ENCODE measurements around the gene FTO.

FTO gene

DNA sequence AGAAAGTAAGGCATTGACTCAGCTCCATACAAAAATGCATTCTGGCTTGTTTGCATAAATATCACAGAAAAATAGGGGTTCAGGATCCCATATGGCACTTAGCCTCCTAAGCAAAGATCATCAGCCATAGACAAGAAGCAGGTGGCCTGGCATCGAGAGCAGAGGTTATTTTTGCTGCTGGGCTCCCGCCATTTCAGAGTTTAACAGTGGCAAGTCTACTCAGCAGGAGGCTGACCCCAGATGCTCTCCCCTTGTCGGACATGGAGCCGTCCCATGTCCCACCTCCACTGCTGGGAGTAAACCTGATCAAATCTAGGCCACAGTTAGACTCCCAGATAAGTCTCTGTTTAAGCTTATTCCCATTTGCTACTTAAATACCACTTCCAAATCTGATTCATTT is 269.1 kb downstream of the FTO start:
- no peak for DNase-seq

DNA sequence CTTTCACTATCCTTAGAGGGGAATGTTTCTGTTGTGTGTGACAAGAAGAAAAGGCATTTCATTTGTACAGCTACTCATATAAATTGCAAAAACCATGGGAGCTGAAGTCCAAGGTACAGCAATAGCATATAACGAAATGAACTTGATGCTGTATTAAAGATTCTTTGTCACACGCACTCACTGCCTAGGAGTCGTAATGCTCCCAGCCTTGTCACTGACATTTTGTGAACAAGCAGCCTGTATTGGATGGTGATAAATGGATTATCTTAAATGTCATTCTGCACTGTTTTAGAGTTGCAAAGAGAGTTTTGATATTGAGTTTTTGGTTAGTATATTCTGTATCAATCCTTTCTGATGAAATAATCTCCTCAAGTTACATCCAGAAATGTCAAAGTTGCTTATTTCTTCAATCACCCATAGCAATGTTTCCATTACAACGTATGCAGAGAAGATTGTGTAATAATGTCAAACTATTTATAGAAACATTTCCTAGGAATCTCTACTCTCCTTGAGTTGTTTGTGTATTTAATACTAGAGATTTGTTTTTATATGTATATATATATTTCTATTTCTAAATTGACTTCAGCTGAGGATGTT is 270.6 kb downstream of the FTO start:
- DNase-seq = peak; percentile 20

DNA sequence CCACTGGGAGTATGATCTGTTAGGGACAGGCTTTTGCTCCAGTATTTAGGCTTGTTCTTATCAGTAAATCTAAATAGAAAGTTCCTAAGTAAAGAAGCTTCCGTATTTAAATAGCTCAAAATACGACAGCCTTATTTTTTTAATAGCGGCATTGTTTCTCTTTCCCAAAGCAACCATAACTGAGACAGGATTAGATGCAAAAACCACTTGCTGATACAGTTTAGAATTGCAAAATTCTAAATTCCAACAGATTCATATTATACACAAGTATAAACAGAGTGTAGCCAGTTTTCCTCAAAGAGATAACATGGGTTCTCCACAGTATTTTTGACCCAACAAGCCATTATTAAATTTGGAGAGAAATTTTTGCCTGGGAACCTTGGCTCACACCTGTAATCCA is 276.7 kb downstream of the FTO start:
- no peak for DNase-seq

DNA sequence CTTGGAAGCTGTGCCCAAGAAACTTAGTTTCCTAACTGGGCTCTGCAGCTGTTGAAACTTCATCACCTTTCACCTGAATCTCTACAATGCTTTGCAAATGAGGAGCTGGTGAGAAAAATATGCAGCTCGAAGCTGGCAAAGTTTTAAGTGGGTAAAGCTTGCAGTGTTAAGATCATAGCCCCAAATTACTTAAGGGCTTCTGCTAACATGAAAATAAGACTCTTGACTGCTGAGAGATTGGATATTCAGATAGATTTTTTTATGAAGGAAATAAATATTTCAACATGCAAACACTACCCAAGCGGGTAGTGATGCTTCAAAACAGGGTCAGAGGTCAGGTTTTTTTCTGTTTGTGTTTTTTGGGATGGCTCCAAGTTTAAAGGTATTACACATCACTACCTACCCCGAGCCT is 278.7 kb downstream of the FTO start:
- DNase-seq = no peak

DNA sequence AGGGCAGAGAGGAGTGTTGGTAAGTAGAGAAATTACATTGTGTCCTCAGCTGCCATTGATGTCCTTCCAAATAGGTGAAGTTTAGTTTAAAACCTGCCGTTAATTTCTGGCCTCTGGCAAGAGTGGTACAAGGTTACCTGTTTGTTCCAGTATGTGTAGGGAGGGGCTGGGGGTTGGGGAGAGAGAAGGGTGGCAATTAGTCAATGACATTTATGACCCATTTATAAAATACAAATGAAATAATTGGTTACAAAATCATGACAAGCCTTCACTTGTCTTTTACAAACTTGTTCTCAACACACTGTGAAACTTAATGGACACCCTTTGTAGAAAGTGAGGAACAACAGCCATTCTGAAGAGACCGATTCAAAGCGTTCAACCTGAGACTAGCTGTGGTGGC is 281.0 kb downstream of the FTO start:
- no peak for DNase-seq

DNA sequence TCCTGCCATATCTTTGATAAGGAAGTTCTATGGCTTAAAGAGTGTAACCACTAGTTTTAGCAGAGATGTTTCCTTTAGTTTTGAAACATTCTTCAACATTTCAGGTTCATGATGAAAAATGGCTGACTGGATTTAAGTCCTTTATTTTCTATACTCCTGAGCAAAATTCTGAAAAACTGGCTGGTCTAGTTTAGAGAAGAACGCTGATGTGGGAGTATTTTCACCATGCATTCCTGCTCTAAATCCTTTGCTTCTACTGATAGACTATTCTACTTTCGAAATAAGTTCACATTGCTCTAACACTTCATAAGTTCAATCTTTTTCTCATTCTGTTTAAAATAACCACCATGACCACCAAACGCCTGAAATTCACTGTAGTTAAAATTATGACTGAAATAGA is 281.9 kb downstream of the FTO start:
- DNase-seq = no peak

DNA sequence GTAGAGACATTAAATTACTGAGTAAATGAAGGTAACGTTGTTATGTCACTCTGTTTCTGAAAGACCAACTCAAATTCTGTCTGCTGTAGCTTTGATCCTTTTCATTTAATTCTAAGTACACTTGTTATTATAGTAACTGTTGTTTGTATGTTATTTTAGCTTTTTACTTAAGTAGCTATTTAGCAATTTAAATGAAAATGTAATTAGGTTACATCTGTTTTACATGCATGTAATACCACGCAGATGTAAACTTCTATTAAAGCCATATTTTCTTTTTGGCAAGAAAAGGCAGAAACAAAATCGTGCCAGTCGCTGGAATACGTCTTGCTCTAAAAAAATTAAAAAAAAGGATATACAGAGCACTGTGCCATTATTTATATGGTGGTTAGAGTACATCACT is 282.8 kb downstream of the FTO start:
- no peak for DNase-seq

DNA sequence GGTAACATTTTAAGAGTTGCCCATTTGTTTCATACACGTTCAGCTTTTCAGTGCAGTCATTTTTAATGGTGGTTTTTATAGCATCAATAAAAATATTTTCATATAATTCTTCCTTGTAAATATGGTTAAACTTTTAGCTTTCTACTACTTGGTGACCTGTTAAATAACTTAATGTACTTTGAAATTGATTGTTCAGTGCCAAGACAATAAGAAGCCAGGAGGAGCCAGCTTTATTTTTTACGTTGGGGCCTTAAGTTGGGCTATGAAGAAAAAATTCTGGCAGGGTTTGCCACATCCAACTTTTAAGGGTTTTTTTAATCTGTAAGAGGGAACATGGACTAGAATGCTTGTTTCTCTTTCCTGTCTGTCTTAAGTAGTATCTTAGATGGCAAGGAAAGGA is 284.2 kb downstream of the FTO start:
- no peak for DNase-seq

DNA sequence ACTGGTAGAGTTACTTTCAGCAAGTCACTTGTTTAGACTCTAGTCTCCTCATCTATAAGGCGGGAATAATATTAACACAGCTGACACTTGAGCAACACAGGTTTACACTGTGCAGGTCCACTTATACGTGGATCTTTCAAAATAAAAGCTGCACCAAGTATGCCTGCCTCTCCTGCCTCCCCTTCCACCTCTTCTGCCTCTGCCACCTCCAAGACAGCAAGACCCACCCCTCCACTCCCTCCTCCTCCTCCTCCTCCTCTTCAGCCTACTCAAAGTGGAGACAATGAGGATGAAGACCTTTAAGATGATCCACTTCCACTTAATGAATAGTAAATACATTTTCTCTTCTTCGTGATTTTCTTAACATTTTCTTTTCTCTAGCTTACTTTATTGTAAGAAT is 285.6 kb downstream of the FTO start:
- no peak for DNase-seq

DNA sequence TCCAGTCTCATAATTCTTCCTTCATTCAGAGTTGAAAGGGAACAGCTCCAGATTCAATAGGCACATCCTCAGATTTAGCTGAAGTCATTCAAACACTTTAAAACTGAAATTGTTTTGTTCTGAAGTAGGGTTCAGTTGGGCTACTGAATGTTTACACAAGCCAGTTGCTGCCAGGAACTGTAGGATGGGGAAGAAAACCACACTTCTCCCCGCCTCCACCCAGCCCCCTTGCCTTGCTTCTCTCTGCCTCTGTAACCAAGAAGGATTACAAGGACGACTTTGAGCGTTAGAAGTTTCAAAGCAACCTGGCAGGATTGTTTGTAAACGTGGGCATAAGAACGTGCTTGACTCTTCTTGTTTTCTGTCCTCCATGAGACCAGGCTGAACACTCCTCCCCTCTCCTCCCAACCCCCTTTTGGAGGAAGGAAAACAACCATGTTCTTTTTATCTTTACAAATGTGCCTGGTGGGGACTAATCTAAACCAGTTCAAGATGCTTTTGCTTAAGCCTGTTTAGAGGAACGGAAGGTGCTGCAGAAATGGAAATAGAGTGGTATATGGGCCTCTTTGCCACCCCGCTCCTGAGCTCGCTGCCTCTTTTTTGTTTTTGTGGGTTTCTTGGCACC is 287.9 kb downstream of the FTO start:
- no peak for DNase-seq

DNA sequence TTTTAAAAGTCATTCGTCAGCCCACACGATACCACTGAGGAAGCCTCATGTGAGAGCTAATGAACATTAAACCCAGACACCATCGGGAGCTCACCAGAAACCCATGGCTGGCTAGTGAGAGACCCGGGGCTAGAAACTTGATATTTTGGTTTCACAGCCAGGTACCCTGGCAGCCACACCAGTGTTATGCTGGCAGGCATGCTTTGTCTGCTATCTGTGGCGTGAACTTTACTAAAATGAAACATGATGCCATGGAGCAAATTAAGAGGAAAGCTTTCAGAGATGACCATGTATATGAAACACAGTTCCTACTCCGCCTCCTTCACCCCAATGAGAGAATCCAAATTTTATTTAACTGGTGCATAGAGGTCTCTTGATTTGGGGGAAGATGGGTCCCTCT is 291.4 kb downstream of the FTO start:
- no peak for DNase-seq

DNA sequence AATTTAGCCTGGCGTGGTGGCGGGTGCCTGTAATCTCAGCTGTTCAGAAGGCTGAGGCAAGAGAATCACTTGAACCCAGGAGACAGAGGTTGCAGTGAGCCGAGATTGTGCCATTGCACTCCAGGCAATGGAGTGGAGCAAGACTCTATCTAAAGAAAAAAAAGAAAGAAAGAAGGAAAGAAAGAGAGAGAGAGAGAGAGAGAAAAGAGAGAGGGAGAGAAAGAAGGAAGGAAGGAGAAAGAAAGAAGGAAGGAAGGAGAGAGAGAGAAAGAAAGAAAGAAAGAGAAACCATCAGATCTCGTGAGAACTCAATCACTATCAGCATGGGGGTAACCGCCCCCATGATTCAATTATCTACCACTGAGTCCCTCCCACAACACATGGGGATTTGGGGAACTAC is 293.0 kb downstream of the FTO start:
- no peak for DNase-seq

DNA sequence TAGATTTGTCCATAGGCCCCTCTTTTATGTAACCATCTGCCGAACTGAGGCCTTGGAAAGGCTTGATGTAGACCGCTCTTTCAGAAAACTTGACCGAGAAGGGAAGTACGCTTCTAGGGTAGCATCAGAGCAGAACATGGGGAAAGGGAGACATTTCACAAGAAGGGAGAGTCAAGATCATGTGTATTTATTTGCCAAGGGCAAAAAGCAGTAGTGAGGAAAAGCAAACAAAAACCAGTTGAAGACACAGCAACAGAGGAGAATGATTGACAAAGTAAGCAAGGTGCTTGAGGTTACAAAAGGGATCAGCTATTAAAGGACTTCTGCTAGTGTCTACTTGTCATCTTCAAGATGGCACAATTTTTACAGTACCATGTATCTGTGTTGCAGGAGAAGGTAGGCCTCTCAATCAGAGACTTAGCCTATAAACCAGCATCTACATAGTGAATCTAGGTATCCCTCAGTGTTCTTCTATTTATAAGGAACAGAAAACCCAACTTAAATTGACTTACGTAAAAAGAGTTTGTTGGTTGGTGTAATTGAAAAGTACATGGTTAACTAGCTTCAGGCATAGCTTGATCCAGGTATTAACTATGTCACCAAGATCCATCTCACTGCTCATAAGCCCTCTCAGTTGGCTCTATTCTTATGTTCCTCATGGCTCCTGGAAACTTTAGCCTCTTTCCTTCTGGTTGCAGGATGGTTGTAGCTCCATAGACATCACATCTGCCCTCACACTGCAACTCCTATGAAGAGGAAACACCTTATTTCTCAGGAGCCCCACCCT is 294.3 kb downstream of the FTO start:
- no peak for DNase-seq

DNA sequence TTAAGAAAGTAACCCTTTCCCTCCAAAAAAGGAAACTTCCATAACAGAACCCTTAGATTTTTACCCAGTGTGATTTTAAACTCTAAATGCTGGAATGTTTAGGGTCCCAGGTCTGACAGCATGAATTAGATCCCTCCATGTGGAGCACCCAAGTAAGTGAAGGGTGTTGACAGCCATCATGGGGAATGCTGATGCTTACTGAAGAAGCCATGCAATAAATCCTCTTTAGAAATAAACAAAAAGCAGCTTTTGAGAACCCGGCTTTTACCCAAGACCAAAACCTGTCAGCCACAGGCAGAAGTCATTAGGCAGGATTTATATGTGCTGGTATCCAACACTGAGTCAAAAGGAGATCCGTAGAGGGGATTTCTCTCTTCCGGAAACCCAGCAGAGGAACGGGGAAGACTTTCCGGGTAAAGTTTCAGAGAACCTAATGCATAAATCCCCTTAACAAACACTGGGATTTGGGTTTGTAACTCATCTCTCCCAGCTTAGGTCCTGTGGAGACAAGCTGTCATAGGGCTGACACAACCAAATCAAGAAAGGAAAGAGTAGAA is 295.1 kb downstream of the FTO start:
- no peak for DNase-seq

DNA sequence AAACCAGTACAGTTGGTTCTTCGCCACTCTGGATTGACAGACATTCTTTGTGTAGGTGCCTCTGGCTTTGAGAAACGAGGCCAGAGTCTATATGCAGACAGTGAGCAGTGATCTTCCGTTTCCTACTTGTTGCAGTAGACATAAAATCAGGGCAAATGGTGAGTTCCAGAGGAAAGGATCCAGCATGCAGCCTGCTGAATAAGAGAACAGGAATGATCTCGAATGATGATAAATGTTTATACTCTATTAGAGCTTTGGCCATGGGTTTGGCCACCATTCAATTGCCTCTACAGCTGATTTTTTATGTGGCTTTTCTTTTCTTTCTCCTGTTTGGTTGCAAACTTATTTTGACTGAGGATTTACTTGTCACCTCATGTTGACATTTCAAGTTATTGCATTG is 295.9 kb downstream of the FTO start:
- no peak for DNase-seq

DNA sequence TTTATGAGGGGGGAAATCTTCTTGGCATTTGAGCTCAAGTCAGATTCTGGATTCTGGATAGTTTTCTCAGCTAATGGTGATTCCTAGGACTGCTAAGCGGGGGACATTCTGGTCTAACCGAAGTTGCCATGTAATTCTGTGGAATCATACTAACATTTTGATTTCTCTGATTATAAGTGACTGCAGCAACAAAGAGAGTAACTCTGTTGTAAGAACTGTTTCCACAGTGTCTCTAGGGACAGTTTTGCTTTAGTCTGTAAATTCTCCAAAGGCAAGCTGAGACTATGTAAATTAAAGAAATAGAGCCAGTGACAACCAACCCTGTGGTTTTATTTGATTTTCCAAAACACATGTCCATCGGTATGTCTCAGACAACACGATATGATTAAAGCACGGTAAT is 296.4 kb downstream of the FTO start:
- no peak for DNase-seq

DNA sequence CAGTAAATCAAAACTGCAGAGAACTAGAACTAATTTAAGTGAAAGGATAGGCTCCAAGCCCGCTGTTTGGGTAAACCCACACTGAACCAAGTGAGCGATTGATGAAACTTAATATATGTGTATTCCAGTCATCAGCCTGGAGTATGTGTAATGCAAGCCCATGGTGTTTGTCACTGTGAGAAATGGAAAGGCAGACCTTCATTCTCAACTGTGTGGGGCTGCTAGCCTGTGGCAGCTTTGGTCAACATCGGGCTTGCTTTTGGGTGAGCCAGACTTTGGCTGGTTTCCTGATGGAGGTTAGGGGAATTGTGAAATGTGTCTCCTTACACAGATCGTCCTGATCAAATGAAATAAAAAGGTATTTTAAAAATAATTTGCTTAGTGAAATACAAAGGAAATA is 302.7 kb downstream of the FTO start:
- no peak for DNase-seq

DNA sequence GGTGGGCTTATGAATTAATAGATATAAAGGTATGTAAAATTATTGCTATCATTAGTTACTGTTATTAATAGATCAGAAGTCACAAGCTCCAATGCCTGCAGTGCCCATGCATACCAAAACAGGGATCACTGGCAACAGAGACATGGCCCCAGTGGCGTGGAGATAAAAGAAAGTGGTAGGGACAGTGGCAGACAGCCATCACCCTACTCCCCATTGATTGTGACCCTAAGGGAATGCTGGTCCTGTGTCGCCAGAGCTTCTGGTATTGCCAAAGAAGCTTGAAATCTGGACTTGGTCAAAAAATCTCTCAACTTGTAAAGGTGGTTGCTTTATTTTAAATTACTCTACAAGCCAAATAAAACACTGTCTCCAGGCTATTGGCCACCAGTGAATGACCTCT is 303.5 kb downstream of the FTO start:
- no peak for DNase-seq

DNA sequence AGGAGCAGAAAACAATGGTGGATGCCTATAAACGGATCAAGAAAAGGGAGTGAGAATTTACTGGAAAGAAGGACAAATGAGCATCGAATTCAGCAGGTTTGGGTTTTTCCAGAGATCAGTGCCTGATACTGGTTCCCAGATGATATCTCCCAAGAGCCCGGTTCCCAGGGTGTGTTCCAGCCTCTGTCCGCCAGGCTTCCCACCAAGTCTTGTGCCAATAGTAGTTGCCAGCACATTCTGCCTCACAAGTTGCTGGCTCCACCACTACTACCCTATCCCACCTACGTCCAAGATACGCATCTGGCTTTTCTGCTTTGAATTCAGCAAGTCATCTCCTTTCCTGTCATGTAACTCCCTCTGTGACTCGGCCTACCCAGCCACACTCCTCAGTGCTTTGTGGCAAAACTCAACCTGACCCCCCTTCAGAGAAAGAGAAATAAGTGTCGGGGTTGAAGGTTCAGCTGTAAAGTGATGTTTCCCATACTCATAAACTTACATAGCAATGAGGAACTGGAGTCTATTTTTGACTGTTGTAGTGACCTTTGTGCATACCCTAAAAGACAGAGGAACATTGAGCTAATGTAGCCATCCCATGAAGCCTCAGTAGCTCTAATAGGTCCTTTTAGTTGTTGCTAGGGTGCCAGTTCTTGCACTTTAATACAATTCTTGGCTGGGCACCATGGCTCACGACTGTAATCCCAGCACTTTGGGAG is 305.7 kb downstream of the FTO start:
- DNase-seq = no peak

DNA sequence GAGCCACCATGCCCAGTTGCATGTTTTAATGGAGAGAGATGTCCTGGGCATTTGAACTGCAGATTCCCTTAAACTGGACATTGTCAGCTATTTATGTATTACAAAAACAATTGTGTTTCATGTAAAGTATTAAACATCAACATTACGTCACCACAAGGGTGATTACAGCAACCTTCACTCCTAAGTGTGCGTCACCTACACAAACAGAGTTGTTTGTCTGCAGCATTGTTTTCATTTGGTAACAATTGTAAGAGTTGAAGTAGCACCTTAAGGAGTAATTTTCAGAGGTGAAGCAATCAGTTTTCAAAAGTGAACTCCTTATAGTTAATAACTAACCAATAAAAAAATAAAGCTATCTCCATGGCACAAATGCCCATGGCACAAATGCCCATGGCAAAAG is 311.2 kb downstream of the FTO start:
- DNase-seq = no peak

DNA sequence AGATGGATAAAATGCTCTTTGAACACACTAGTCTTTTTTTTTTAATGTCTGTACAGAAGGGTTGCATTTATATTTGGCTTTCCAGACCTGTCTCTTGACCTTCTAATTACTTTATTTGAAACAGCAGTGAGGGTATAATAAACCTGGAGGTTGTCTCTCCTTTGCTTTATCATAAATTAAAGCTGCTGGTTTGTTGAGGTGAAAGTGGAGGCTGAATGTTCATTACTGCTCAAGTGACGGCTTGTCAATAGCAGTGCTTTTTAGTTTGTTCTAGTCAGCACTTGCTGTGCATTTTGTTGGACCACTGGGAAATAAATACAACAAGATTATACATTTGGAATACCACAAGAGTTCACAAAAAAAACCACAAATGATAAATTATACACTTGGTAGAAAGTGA is 318.4 kb downstream of the FTO start:
- DNase-seq = no peak

DNA sequence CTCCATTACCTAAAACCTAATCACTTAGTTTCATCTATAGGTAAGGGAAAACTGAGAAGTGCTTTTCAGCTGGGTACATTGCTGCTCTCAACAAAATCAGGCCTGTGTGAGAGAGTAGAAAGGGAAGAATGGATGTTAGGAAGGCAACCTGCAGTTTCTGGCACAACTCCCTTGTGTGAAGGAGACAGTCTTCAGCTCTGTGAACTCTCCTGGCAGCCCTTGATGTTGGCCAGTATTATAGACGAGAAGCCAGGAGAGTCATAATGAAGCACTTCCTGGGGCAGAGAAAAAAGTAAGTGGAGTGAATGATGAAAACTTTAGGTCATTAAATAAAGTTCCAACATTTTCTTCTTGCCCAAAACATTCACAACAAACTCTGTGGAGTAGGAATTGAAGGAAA is 322.5 kb downstream of the FTO start:
- DNase-seq = no peak

DNA sequence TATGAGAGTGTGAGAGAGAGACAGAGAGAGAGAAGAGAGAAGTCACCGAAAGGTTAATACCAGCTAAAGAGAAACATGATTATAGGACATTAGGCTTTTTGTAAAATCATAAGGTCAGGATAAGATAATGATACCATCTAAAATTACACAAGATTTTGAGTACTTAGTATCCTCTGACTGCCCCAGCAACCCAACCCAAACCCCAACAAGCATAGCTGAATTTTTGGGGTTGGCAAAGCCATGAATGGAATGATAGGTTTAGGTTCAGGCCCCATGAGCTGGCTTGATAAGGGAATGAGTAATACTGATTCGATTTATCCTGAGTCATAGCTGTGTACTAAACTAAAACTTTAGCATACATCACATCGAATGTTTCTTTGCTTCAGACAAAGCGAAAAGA is 323.1 kb downstream of the FTO start:
- peak; percentile 80 for DNase-seq

DNA sequence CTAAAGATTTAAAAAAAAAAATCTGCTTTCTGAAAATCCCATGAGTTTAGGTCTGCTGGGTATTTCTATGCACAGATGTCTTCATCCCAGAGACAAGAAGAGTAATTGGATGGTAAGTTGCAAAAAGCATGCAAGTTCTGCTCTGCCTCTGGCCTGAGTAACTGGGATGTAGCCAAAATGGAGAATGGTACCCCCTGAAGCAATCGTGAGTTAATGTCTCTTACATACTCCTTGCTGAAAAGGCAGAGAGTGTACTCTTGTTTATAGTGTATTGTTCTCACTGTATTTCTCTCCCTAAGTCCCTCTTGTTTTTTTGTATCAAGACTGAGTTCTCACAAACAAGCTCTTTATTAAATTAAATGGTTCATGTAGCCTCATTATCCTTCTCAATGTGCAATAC is 323.6 kb downstream of the FTO start:
- DNase-seq = no peak

Measured in HCEC 1CT (cell line).